Neural cell (in vitro differentiated cells): ENCODE data around the gene AOC2. TPM values are rescaled to one million over a fixed set of nuclear protein-coding genes. Genes with fewer than 3 reads are reported as not detected.
A peak's percentile ranks its signal among the peaks of the same experiment; 100 is the strongest.

Experiments used
- H2AFZ ChIP-seq: fragments of 200-600, 300-800 bp; sonication (generic), shearing (Covaris generic); 2 replicates; pipeline ENCODE4 v1.6.0; 2014; ENCODE audit warnings: low read depth, mild to moderate bottlenecking, antibody characterized with exemption, low read length, moderate library complexity
- H3F3A ChIP-seq: fragments of 200-600 bp; shearing (Covaris generic); 2 replicates; pipeline ENCODE4 v1.6.1; 2016; ENCODE audit warnings: mild to moderate bottlenecking, moderate library complexity, mixed read lengths, antibody characterized with exemption, low read length; ENCODE audit not compliant: insufficient read depth, poor library complexity, severe bottlenecking
- H3K27ac ChIP-seq: fragments of 200-600, 300-800 bp; sonication (generic), shearing (Covaris generic); 2 replicates; pipeline ENCODE4 v1.5.1; 2014; ENCODE audit warnings: mild to moderate bottlenecking, low read length, moderate library complexity
- H3K27me3 ChIP-seq: fragments of 300-800, 200-600 bp; sonication (generic), shearing (Covaris generic); 2 replicates; pipeline ENCODE4 v1.6.0; 2014; ENCODE audit warnings: mild to moderate bottlenecking, low read depth, low read length, moderate library complexity; ENCODE audit not compliant: insufficient read depth
- H3K36me3 ChIP-seq: fragments of 300-800, 200-600 bp; sonication (generic), shearing (Covaris generic); 2 replicates; pipeline ENCODE4 v1.5.1; 2014; ENCODE audit warnings: mild to moderate bottlenecking, antibody characterized with exemption, low read length, moderate library complexity; ENCODE audit not compliant: insufficient read depth
- H3K4me2 ChIP-seq: fragments of 300-800, 200-600 bp; sonication (generic), shearing (Covaris generic); 2 replicates; pipeline ENCODE4 v1.6.0; 2014; ENCODE audit warnings: mild to moderate bottlenecking, low read length
- H3K4me3 ChIP-seq: fragments of 300-800, 200-600 bp; sonication (generic), shearing (Covaris generic); 2 replicates; pipeline ENCODE4 v1.5.1; 2014; ENCODE audit warnings: mild to moderate bottlenecking, low read length, moderate library complexity
- H3K79me2 ChIP-seq: fragments of 200-600 bp; shearing (Covaris generic); replicated peaks from 2 replicates; pipeline ENCODE4 v1.6.0; 2014; ENCODE audit warnings: mild to moderate bottlenecking, low read length, moderate library complexity; ENCODE audit not compliant: insufficient read depth
- H3K9ac ChIP-seq: fragments of 300-800, 200-600 bp; sonication (generic), shearing (Covaris generic); 2 replicates; pipeline ENCODE4 v1.6.1; 2016; ENCODE audit warnings: mild to moderate bottlenecking, low read length, mixed read lengths
- H3K9me2 ChIP-seq: fragments of 200-600 bp; shearing (Covaris generic); 2 replicates; pipeline ENCODE4 v1.6.1; 2016; ENCODE audit warnings: mild to moderate bottlenecking, low read length, mixed read lengths; ENCODE audit not compliant: insufficient read depth
- H3K9me3 ChIP-seq: fragments of 200-600, 300-800 bp; sonication (generic), shearing (Covaris generic); 2 replicates; pipeline ENCODE4 v1.6.1; 2016; ENCODE audit warnings: mild to moderate bottlenecking, mixed run types, low read length, moderate library complexity, mixed read lengths
- H4K20me1 ChIP-seq: fragments of 200-600 bp; shearing (Covaris generic); 2 replicates; pipeline ENCODE4 v1.6.1; 2016; ENCODE audit warnings: mild to moderate bottlenecking, mixed run types; ENCODE audit not compliant: insufficient read depth
- EP300 ChIP-seq: fragments of 450-650 bp; conservative IDR thresholded peaks from 2 replicates; pipeline ENCODE4 v1.6.1; 2014; ENCODE audit warnings: antibody characterized with exemption, mild to moderate bottlenecking, moderate library complexity; ENCODE audit not compliant: poor library complexity, severe bottlenecking
- EZH2 ChIP-seq: fragments of 200-600, 300-800 bp; shearing (Covaris generic), sonication (generic); IDR thresholded peaks from 2 replicates; pipeline ENCODE4 v1.6.1; 2014; ENCODE audit warnings: antibody characterized with exemption, low read length, borderline replicate concordance, mild to moderate bottlenecking; ENCODE audit not compliant: insufficient read depth, poor library complexity, severe bottlenecking
- MXI1 ChIP-seq: fragments of 450-650 bp; conservative IDR thresholded peaks from 2 replicates; pipeline ENCODE4 v1.6.1; 2014; ENCODE audit warnings: antibody characterized with exemption, mild to moderate bottlenecking; ENCODE audit not compliant: poor library complexity, severe bottlenecking
- POLR2AphosphoS5 ChIP-seq: IDR thresholded peaks from 2 replicates; pipeline ENCODE4 v1.6.1; 2012
- RAD21 ChIP-seq: fragments of 450-650 bp; conservative IDR thresholded peaks from 2 replicates; pipeline ENCODE4 v1.6.1; 2014; ENCODE audit warnings: antibody characterized with exemption, mild to moderate bottlenecking, moderate library complexity
- SMC3 ChIP-seq: fragments of 450-650 bp; conservative IDR thresholded peaks from 2 replicates; pipeline ENCODE4 v1.6.1; 2014; ENCODE audit warnings: antibody characterized with exemption, mild to moderate bottlenecking, moderate library complexity; ENCODE audit not compliant: poor library complexity
- TAF1 ChIP-seq: IDR thresholded peaks from 2 replicates; pipeline ENCODE4 v1.6.1; 2012; ENCODE audit warnings: low read depth
- polyA plus RNA-seq: library from polyadenylated mRNA; depleted of rRNA; stranded (reverse); fragments of >200 nt; gene quantifications from 2 replicates; pipeline ENCODE4 v1.2.3, GENCODE V29; 2014
- TF ChIP-seq, protein P1 (sequence below): fragments of 450-650 bp; IDR thresholded peaks from 2 replicates; pipeline ENCODE4 v1.5.1; 2014; ENCODE audit warnings: antibody characterized with exemption, mild to moderate bottlenecking, moderate library complexity; ENCODE audit not compliant: poor library complexity, severe bottlenecking
- TF ChIP-seq, protein P2 (sequence below): IDR thresholded peaks from 2 replicates; pipeline ENCODE4 v1.6.1; 2012; ENCODE audit warnings: borderline replicate concordance

The AOC2 gene
- polyA plus RNA-seq, 1 donor from 2014 or later, result 2.8 TPM

DNA sequence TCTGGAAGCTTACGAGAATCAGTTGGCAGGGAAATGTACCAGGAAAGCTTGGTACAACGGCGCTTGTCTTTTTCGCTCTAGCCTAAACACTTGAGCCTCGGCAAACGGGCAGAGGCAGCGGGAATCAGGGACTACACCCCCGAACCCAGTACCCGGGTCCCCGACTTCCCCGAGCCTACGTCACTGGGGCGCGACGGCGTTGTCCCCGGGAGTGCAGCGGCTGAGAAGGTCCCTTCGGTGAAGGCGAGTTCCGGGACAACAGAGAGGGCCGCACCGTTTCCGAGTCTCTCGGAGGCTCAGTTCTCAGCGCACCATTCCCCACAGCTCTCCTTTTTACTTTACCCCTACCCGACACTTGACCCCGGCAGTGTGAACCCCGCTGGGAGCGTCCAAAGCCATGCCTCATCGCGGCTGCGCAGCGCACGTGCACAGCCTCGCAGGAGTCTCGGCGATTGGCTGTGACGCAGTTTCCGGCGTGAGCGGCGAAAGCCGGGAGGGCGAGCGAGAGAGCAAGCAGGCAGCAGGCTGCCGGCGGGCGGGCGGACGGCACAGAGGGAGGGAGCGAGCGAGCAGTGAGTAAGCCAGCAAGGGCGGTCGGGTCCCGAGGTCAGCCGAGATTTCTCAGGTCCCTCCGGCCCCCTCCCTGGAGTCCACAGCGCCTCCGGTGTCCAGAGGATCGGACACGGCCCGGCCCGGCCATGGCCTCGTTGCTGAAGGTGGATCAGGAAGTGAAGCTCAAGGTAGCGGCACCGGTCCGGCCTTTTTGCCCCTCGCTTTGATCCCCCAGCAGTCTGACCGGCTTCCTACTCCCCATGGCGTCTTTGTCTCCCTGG, 11.2 kb upstream of the AOC2 start, which contains the start of gene PSME3:
Gene PSME3, plus strand, starts transcription at position 464 of the 833 bp plus-strand sequence. Its CDS starts 235 bp downstream, at position 699.
- Histone ChIP-seq H3K9me2 (no peaks in the 10 kb centered on the region), H3K27me3 (no peaks in the 10 kb centered on the region), H4K20me1 (no peaks in the 10 kb centered on the region), H3K27ac (peak within 1 kb of the TSS; percentile 88), H3K4me3 (peak within 1 kb of the TSS; percentile 83), H3K79me2 (peaks cover 19% of the 10 kb centered on the region), H2AFZ (peak within 1 kb of the TSS; percentile 99), H3K9me3 (no peaks in the 10 kb centered on the region), H3K36me3 (no peaks in the 10 kb centered on the region), H3F3A (no peaks in the 10 kb centered on the region), H3K9ac (peak within 1 kb of the TSS; percentile 90), H3K4me2 (peak within 1 kb of the TSS; percentile 96)
- TF ChIP-seq POLR2AphosphoS5 (peak; percentile 94), RAD21 (no peak), MXI1 (peak; percentile 100), TAF1 (peak; percentile 62), EZH2 (no peak), EP300 (peak; percentile 73)
- TF ChIP-seq, protein P1, sequence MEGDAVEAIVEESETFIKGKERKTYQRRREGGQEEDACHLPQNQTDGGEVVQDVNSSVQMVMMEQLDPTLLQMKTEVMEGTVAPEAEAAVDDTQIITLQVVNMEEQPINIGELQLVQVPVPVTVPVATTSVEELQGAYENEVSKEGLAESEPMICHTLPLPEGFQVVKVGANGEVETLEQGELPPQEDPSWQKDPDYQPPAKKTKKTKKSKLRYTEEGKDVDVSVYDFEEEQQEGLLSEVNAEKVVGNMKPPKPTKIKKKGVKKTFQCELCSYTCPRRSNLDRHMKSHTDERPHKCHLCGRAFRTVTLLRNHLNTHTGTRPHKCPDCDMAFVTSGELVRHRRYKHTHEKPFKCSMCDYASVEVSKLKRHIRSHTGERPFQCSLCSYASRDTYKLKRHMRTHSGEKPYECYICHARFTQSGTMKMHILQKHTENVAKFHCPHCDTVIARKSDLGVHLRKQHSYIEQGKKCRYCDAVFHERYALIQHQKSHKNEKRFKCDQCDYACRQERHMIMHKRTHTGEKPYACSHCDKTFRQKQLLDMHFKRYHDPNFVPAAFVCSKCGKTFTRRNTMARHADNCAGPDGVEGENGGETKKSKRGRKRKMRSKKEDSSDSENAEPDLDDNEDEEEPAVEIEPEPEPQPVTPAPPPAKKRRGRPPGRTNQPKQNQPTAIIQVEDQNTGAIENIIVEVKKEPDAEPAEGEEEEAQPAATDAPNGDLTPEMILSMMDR, result peak; percentile 16
- TF ChIP-seq, protein P2, sequence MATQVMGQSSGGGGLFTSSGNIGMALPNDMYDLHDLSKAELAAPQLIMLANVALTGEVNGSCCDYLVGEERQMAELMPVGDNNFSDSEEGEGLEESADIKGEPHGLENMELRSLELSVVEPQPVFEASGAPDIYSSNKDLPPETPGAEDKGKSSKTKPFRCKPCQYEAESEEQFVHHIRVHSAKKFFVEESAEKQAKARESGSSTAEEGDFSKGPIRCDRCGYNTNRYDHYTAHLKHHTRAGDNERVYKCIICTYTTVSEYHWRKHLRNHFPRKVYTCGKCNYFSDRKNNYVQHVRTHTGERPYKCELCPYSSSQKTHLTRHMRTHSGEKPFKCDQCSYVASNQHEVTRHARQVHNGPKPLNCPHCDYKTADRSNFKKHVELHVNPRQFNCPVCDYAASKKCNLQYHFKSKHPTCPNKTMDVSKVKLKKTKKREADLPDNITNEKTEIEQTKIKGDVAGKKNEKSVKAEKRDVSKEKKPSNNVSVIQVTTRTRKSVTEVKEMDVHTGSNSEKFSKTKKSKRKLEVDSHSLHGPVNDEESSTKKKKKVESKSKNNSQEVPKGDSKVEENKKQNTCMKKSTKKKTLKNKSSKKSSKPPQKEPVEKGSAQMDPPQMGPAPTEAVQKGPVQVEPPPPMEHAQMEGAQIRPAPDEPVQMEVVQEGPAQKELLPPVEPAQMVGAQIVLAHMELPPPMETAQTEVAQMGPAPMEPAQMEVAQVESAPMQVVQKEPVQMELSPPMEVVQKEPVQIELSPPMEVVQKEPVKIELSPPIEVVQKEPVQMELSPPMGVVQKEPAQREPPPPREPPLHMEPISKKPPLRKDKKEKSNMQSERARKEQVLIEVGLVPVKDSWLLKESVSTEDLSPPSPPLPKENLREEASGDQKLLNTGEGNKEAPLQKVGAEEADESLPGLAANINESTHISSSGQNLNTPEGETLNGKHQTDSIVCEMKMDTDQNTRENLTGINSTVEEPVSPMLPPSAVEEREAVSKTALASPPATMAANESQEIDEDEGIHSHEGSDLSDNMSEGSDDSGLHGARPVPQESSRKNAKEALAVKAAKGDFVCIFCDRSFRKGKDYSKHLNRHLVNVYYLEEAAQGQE, result peak; percentile 67

DNA sequence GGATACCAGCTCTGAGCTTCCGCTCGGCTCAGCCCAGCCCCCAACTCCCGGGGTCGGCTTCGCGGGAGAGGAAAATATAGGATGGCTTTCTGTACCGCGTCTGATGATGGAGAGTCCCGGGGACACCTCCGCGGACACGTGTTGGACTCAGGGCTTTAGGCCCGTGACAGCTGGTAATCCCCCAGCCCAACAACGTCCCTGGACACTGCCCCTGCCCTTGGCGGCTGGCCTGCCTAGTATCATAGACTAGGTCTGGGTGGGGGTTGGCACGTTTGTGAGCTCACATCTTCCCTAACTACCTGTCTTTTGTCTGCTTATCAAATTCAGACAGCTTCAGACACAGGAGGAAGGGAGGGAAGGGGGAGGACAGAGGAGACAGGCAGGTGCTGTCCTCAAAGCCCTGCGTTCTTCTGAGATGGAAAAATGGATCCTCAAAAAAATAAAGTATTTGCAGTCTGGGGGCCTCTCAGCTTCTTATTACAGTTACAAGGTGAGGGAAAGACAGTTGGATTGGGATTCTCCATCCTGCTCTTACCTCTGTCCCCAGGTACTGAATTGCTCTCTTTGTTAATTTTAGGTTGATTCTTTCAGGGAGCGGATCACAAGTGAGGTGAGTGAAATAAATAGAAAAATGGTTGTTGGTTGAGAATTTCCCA, 10.5 kb upstream of the AOC2 start:
- Histone ChIP-seq H3K36me3 (no peaks in the 10 kb centered on the region), H3K9me3 (no peaks in the 10 kb centered on the region), H3K9me2 (no peaks in the 10 kb centered on the region), H3K27ac (peak overlapping the region; percentile 88), H3F3A (no peaks in the 10 kb centered on the region), H2AFZ (peak overlapping the region; percentile 99), H3K4me3 (peak overlapping the region; percentile 83), H3K27me3 (no peaks in the 10 kb centered on the region), H3K4me2 (peak overlapping the region; percentile 96), H3K9ac (peak overlapping the region; percentile 90), H3K79me2 (peaks cover 19% of the 10 kb centered on the region), H4K20me1 (no peaks in the 10 kb centered on the region)
- TF ChIP-seq RAD21 (no peak), SMC3 (no peak), MXI1 (no peak), POLR2AphosphoS5 (no peak)
- TF ChIP-seq, protein P2, result no peak
